Measurements from ENCODE around the gene MAP2K5.

The MAP2K5 gene

DNA sequence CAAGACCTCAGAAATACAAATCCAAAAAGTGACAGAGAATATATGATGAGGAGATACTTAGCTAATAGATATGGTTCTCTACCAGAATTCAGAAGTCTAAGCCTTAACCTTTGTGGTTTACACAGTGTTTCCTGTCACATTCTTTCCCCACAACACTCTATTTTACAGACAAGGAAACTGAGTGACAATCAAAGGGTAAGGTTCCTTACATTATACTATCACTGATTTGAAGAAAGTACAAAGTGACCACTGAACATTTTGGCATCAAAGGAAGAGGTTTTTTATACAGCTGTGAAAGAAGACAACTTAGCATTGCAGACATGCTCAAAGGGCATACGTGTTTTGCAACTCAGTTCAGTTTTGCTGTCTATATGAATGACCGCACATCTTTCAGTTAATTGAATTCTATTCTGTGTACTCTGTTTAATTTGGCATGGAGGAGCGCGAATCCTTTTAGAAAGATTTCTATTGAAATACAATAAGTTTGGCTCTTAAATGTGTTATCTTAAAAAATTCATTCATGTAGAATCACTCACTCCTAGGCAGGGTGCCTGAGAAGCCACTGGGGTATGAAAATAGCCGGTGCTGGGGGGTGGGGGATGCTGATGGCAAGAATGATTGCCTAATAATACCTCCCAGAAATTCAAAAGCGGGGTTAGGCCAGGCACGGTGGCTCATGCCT is 216.3 kb downstream of the MAP2K5 start:
- no peak for DNase-seq (ENCODE audit: low read depth in 2 of 2)

DNA sequence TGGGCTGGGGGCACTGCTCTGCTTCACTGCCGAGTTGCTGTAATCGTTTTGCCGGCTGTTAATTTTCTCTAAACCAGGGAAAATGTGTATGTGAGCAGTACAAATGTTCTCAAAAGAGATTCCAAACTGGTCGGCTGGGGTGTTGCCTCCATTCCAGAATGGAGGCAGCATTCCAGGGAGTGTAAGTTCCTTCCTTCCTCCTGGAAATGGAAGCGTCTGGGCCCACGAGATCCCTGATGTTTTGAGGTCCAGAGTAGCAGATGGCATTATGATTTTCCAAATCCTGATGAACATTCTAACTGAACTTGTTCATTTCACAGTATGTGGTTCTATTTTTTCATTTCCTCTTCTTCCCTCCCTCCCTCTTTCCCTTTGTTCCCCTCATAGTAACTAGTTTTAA is 218.4 kb downstream of the MAP2K5 start:
- no peak for DNase-seq (ENCODE audit: low read depth in 2 of 2)

DNA sequence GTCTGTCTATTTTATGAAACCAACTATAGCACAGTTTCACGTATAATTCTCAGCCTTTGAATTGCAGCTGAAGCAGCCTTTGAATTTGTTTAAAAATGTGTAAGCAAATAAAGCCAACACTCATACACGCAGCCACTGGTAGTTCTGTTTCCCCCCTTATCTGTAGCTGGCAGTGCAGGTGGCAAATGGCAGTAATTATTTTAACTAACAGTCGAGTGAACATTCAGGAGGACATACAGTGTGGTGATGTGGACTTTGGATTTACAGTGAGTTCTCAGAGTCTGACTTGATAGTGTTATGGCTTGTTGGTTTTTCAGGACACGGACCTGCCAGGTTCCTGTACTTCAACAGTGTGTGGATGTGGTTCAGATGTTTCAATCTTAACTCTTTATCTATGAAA is 218.8 kb downstream of the MAP2K5 start:
- no peak for DNase-seq (ENCODE audit: low read depth in 2 of 2)

- no peak for DNase-seq (ENCODE audit: low read depth in 2 of 2)
Measured at GRCh38 chr15:67762610-67763368, 220.3 kb downstream of the MAP2K5 start.

- DNase-seq (ENCODE audit: low read depth in 2 of 2) = no peak
Measured at GRCh38 chr15:67765701-67766100, 223.2 kb downstream of the MAP2K5 start.

DNA sequence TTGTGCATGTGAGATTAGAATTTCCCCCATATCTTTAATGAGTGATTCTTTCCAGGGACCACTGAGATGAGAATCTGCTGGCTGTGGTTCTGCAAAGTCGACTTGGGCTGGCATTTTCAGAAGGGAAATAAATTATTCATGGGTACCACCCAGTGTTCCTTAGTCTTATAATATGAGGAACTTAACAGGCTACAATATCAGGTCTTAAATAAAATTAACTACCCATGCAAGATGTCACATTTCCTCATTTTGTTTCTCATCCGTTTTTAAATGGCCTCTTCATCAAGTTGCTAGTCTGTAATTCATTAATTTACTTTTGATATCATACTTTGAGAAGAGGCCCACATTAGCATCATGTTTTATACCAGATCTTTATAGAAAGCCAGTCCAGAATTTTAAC is 224.5 kb downstream of the MAP2K5 start:
- DNase-seq (ENCODE audit: low read depth in 2 of 2) = no peak

- no peak for DNase-seq (ENCODE audit: low read depth in 2 of 2)
Measured at GRCh38 chr15:67768313-67768977, 225.9 kb downstream of the MAP2K5 start.

GRCh38 chr15:67769497-67770357 is 227.2 kb downstream of the MAP2K5 start:
- DNase-seq (ENCODE audit: low read depth in 2 of 2) = no peak

DNA sequence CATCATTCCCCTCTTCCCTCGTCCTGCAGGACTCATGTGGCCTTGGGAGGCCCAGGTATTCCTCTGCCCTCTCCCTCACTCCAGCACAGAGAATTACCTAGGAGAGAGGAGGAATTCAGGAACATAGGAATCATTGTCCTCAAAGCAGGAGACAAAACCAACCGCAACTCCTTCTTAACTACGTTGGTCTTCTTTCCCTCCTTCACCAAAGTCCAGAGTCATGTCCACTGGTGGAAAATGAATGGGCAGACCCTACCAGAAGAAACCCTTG is 227.8 kb downstream of the MAP2K5 start:
- DNase-seq (ENCODE audit: low read depth in 2 of 2) = no peak

DNA sequence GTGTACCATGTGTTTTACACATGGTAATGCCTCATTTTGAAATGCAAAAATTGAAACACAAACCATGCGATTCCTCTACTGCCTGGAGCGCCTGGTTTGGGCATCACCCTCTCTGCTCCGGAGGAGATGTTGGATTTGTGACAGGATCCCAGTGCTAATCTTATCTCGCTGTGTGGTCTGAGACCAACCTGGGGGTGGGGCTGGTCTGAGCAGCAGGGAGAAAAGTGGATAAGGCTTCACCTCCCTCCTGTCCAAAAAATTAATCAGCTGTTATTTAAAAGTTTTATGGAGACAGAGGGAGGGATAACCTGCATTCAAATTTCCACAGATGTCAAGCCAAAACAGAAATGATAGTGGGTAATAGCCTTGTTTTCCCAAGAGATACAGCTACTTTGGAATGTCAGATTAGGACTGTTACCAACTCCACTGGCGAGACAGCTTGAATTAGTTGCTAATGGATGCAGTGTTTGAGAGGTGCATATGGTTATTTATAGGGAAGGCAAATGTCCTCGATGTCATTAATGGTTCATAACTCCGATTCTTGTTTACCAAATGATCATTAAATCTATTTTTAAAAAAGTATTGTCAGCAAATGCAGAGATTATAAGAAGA is 228.8 kb downstream of the MAP2K5 start:
- no peak for DNase-seq (ENCODE audit: low read depth in 2 of 2)

DNA sequence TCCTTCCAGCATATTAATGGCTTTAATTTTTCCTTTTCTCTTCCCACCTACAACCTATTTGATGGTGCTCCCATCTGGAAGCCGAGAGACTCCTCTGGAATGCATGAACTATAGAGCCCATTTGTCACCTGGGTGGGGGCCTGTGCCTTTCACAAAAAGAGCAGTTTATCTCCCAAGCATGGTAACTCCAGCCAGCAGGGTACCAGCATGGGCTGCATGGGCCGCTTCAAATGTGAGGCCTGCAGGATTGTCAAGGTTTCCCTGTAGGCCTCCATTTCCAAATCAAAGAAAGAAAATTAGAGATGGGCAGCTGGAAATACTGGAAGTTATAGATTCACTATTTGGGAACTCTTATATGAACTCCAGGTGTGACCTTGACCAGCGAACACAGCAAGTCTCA is 232.1 kb downstream of the MAP2K5 start:
- no peak for DNase-seq (ENCODE audit: low read depth in 2 of 2)

- no peak for DNase-seq (ENCODE audit: low read depth in 2 of 2)
Measured at GRCh38 chr15:67775250-67775649, 232.7 kb downstream of the MAP2K5 start.

- DNase-seq (ENCODE audit: low read depth in 2 of 2) = no peak
Measured at GRCh38 chr15:67775998-67776397, 233.5 kb downstream of the MAP2K5 start.

DNA sequence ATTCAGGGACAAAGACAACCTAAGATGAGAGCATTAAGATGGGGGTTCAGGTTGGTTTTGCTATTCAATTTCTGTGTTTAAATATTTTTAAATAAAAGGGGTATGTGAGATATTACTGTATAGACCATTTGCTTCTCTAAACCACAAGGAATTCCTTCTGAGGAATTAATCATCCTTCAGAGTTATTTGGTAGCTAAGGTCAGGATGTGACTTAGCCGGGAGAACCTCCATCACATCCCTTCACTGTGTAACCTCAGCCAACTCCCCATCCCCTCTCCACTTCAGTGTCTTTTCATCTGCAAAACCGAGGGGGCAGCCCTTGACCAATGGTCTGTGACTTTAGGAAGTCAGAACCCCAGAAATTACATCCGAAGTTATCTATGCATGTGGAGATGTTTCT is 234.1 kb downstream of the MAP2K5 start:
- no peak for DNase-seq (ENCODE audit: low read depth in 2 of 2)

DNA sequence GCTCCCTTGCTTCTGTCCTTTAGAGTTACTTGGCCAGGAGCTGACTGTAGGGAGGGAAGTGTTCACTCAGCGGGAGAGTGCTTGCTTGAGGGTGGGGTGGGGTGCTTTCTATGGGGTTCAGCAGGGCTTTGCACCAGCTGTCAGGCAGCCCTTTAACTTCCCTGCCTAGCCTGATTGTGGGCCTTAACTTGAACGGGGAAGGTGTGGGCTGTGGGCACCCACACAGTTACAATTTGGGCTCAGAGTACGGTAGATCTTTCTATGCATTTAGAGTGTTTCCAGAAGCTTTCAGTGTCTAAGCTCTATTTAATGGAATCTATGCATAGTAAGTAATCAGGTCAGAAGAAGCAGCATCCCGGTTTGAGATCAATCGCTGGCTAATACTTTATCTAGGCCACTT is 234.6 kb downstream of the MAP2K5 start:
- DNase-seq (ENCODE audit: low read depth in 2 of 2) = no peak

DNA sequence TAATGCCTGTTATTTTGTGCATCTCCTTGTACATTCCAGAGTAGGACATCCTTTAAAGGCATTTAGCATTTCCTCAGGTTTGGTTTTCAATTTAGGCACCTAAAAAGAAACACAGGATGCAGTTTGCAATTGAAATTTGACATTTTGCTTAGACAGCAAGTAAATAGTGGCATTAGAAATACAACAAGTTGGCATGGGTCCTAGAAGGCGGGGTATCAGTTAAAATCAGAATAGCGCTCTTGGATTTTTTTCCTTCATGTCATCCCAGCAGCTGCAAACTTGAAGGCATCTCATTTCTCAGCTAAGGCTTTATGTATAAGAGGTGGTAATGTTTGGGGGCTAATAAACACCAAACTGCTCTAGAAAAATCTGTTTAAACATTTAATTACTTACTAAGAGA is 235.3 kb downstream of the MAP2K5 start:
- DNase-seq (ENCODE audit: low read depth in 2 of 2) = no peak

GRCh38 chr15:67778968-67779548 is 236.6 kb downstream of the MAP2K5 start:
- no peak for DNase-seq (ENCODE audit: low read depth in 2 of 2)

DNA sequence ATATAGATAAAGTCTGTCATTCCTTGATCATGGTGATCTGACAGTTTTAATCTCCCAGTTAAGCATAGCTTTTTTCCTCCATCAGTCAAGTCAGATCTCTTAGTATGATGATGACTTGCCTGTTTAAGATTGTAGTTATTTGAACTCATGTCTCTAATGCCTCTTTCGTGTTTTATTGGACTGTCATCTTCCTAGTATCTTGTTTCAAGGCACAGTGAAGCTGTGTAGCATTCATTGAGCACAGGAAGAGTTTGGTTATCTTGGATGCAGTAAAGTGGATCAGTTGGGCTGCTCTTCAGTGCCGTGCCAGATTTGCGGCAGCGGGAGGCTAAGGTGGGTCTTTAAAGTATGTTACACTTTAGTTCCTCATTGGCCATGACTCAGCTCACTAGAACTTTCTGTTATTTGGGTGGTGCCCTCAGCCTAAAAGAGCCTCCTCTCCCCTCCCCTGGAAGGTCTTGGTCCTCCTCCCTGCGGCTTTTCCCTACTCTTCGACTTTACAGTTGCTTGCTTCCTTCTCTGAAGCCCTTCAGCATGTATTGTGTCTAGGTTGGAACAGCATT is 237.1 kb downstream of the MAP2K5 start:
- DNase-seq (ENCODE audit: low read depth in 2 of 2) = no peak

DNA sequence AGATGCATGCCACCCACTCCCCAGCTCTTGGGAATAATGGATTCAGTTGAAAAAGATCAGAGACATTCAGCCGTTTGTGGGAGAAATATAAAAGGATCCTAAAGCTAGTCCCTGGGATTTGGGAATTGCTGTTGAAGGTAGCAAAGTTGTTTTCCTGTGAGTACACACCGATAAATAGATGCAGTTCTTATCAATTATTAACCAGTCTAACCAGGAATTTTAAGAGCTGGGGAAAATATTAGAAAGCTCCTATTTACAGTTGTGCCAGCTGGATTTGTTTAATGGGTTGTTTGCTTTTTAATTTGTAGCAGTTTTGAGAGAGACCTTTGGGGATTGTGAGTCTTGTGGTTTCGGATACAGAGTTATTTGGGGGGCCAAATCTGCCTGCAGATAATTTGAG is 238.6 kb downstream of the MAP2K5 start:
- DNase-seq (ENCODE audit: low read depth in 2 of 2) = no peak

DNA sequence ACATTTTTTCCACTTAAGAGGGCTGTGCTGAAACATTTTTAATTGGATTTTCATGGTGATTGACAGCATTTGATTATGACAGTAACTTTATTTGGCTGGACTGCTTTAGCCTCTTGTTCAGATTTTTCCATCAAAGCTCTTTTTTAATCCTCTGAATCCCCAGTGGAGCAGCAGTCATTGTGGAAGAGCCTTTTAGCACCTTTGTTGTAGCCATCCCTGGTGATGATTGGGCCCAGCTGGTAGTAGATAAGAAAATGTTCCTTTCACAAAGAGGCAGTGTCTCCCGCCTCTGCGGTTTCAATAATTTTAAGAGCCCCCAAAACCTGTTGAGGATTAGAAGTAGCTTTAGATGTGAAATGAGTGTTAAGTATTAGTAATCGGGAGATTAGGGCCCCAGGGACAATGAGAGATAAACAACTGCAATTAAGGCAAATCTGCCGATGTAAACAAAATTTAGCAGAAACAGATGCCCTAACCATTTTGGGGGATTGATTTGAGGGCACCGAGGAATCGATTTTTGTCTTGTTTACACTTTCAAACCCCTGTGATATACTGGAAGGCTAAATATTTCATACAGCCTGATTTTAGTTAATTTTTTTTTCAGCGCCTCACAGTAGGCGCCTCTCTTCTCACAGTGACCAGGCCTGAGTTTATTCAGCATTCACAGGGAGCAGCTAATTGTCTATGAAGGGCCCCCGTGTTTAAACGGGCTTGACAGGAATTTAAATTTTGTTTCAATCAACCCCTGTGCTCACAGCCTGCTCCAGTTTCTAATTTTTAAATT is 239.6 kb downstream of the MAP2K5 start:
- DNase-seq (ENCODE audit: low read depth in 2 of 2) = no peak

DNA sequence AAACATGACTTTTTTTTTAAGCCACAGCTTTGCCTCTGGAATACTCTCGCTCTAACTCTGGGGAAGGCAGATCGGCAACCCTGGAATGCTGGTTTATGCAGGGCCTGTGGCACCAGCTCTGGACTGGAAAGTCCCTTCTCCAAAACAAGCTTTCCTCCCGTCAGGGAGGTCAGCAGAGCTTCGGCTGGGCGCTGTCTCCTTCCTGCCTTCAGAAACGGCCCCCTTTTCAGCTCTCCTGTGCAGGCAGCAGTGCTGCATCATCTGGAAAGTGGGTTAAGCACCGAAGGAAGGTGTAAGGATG is 240.1 kb downstream of the MAP2K5 start:
- DNase-seq (ENCODE audit: low read depth in 2 of 2) = no peak
